ENCODE results near the gene MYO3B.

MYO3B gene

DNA sequence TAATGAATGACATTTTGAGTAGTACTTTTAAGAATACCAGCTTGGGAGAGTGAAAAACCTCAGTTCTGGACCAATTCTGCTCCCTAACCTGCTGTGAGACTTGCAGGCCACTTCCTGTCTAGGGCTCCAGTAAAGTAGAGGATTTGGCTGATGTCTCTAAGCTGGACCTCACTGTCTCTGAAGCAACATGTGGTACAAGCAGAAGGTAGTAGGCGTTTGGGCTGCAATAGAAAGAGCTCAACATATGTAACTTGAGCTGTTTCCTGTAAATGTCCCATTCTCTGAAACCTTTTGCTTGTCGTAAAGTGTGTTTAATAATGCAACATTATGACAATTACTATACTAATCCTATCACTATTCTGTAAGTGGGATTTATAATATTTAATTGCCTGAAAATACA lies 213.1 kb downstream of the MYO3B start:
- no peaks in the 10 kb centered on the region for H3K27me3 ChIP-seq (replicated peaks; ENCODE audit: control insufficient read depth, insufficient read depth, low read length)
- H3K4me3 ChIP-seq (replicated peaks; ENCODE audit: low read depth, low read length), result no peak overlapping the region
- DNase-seq (ENCODE audit: extremely low read depth, insufficient read length), result no peak
- H3K36me3 ChIP-seq (ENCODE audit: control insufficient read depth, insufficient read depth, low read length), result no peaks in the 10 kb centered on the region
- TF ChIP-seq, protein P1, sequence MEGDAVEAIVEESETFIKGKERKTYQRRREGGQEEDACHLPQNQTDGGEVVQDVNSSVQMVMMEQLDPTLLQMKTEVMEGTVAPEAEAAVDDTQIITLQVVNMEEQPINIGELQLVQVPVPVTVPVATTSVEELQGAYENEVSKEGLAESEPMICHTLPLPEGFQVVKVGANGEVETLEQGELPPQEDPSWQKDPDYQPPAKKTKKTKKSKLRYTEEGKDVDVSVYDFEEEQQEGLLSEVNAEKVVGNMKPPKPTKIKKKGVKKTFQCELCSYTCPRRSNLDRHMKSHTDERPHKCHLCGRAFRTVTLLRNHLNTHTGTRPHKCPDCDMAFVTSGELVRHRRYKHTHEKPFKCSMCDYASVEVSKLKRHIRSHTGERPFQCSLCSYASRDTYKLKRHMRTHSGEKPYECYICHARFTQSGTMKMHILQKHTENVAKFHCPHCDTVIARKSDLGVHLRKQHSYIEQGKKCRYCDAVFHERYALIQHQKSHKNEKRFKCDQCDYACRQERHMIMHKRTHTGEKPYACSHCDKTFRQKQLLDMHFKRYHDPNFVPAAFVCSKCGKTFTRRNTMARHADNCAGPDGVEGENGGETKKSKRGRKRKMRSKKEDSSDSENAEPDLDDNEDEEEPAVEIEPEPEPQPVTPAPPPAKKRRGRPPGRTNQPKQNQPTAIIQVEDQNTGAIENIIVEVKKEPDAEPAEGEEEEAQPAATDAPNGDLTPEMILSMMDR (IDR thresholded peaks at IDR 0.05; ENCODE audit: insufficient read depth, low read length, poor library complexity, severe bottlenecking), result no peak

DNA sequence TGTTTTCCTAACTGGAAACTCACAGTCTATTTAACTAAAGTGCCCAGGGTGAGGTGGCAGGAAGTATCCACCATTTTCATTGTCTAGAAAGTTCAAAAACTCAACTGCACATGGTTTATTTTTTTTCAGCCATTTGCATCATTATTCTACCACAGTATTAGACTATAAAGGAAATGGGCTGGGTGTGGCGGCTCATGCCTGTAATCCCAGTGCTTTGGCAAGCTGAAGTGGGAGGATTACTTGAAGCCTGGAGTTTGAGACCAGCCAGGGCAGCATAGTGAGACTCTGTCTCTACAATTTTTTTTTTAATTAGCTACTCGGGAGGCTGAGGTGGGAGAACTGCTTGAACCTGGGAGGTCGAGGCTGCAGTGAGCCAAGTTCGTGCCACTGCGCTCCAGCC lies 213.8 kb downstream of the MYO3B start:
- no peaks in the 10 kb centered on the region for H3K36me3 ChIP-seq (ENCODE audit: control insufficient read depth, insufficient read depth, low read length)
- TF ChIP-seq, protein P1 (IDR thresholded peaks at IDR 0.05; ENCODE audit: insufficient read depth, low read length, poor library complexity, severe bottlenecking), result no peak
- DNase-seq (ENCODE audit: extremely low read depth, insufficient read length), result no peak
- H3K27me3 ChIP-seq (replicated peaks; ENCODE audit: control insufficient read depth, insufficient read depth, low read length), result no peaks in the 10 kb centered on the region
- H3K4me3 ChIP-seq (replicated peaks; ENCODE audit: low read depth, low read length), result no peak overlapping the region

DNA sequence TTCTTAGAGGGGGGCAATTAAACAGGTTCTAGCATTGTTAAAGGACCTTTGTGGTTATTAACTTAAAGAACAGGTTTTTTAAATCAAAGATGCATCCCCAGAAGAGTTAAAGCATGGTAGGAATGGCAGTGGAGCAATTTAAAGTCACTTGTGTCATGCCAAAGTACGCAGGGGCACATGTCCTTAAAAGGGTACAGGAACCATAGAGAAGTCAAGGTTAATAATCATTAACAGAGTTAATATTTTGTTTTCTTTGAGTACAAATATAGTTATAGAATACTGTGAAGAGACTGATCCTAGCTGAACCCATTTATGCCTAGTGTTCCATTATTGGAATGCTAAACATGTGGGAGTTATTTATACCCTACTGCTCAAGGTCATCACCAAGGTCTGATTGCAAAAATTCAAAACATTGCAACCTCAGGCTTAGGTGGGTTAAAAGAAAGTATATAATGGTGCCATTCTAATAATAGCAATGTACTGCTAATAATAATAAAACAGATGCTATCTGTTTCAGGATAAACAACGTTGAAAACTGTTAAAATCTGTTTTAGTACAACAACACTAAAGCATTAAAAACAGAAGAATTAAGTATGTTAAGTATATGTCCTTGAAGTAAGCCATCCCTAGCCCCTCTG lies 216.0 kb downstream of the MYO3B start:
- no peak overlapping the region for H3K4me3 ChIP-seq (replicated peaks; ENCODE audit: low read depth, low read length)
- DNase-seq (ENCODE audit: extremely low read depth, insufficient read length), result no peak
- no peaks in the 10 kb centered on the region for H3K36me3 ChIP-seq (ENCODE audit: control insufficient read depth, insufficient read depth, low read length)
- H3K27me3 ChIP-seq (replicated peaks; ENCODE audit: control insufficient read depth, insufficient read depth, low read length), result no peaks in the 10 kb centered on the region
- TF ChIP-seq, protein P1 (IDR thresholded peaks at IDR 0.05; ENCODE audit: insufficient read depth, low read length, poor library complexity, severe bottlenecking), result no peak

DNA sequence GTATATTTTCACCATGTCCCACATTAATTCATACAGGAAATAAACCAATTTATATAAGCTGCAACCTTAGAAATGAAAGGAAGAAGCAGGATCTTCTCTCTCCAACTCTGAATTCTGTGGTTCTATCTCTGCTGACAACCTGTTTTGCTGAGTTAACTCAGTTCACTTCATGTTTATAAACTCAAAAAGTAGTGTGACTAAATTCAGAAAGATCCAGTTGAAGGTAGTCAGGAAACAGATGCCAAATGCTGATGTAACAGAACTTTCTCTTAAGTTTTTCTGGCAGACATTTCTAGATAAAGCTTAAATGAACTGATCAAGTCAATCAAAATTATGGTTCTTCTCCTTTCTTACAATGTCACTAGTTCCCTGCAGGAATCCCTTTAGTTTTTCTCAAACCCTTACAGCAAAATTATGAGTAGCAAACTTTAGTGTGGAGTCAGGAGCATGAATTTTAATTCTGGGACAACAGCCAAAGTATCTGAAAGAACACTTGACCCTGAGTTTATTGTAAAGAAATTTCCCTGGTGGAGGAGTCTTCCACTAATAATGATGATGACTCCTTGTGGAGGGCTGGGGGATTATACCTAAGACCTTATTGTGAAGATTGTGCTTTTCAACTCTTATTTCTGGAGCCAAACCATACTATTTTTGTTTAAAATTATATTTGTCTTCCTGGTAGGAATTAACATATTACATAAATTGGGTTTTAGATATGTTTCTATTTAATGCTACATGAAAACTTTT lies 216.9 kb downstream of the MYO3B start:
- Histone ChIP-seq H3K4me3 (replicated peaks; ENCODE audit: low read depth, low read length) (no peak overlapping the region), H3K36me3 (ENCODE audit: control insufficient read depth, insufficient read depth, low read length) (no peaks in the 10 kb centered on the region), H3K27me3 (replicated peaks; ENCODE audit: control insufficient read depth, insufficient read depth, low read length) (no peaks in the 10 kb centered on the region)
- TF ChIP-seq, protein P1 (IDR thresholded peaks at IDR 0.05; ENCODE audit: insufficient read depth, low read length, poor library complexity, severe bottlenecking), result peak; percentile 15
- DNase-seq (ENCODE audit: extremely low read depth, insufficient read length), result no peak

DNA sequence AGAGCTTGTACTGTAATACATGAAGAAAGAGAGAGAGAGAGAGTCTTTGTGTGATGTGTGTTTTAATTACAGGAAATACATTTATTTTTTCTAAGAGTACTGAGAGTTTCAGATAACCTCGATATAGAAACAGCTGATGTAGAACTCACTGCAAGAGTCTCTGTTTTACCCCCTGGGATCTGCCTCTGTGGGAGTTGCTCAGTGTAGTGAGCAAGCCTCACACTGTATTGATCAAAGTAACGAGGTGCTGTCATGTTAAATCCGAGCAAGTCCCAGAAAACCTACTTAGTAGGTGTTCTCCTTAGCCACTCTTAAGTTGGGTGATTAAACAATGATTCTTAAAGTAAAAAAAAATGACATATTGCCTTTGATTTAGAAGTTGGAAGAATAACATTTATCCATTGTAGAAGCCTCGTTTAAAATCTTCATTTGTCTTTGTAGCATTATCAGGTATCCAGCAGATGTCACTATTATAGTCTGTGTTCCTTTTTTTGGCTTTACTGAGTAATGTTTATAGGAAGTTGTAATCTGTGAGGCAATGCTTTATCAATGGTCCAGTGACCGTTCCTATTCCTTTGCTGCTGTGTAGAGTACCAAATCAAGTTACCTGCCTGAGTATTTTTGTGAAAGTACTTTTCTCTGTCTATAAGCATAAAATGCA lies 219.0 kb downstream of the MYO3B start:
- Histone ChIP-seq H3K4me3 (replicated peaks; ENCODE audit: low read depth, low read length) (no peak overlapping the region), H3K27me3 (replicated peaks; ENCODE audit: control insufficient read depth, insufficient read depth, low read length) (no peaks in the 10 kb centered on the region), H3K36me3 (ENCODE audit: control insufficient read depth, insufficient read depth, low read length) (no peaks in the 10 kb centered on the region)
- DNase-seq (ENCODE audit: extremely low read depth, insufficient read length), result no peak
- TF ChIP-seq, protein P1 (IDR thresholded peaks at IDR 0.05; ENCODE audit: insufficient read depth, low read length, poor library complexity, severe bottlenecking), result peak; percentile 22
